Sciatic nerve (tissue), 2 donors: ENCODE data around the gene PRSS3. TPM values are rescaled to one million over a fixed set of nuclear protein-coding genes. Genes with fewer than 3 reads are reported as not detected.
"Not testable (repeated sequence)": the region's sequence is repeated elsewhere in the genome, so short reads cannot be mapped to it uniquely, and the experiment has no call there.

Experiments used
- ATAC-seq: fragments of 200-7000 bp; cut with Tn5 transposase; one replicate; pipeline ENCODE4 v1.9.1; 2020; ENCODE audit warnings: mild to moderate bottlenecking, moderate library complexity
- DNase-seq: peaks from one replicate; pipeline ENCODE4 v3.0.0-alpha.2; 2020; ENCODE audit warnings: low spot score
- intact Hi-C: fragments of 100-400 bp; cut with DNase I; formaldehyde crosslinking; loops from one replicate; pipeline ENCODE4 v1.14.2; 2022
- total RNA-seq: library from RNA; stranded (reverse); fragmentation: NEBNext Ultra II Directional; extraction: Animal tissue kit (Norgen Biotek cat#: 25700); gene quantifications from one replicate; pipeline ENCODE4 v1.2.1, GENCODE V29; 2021
- donor health status: DM: no; HTN: no; CAD: no.
- donor health status: DM: no; HTN: no; CAD: no.

The PRSS3 gene
- total RNA-seq, 1 donor from 2014 or later, result not detected

DNA sequence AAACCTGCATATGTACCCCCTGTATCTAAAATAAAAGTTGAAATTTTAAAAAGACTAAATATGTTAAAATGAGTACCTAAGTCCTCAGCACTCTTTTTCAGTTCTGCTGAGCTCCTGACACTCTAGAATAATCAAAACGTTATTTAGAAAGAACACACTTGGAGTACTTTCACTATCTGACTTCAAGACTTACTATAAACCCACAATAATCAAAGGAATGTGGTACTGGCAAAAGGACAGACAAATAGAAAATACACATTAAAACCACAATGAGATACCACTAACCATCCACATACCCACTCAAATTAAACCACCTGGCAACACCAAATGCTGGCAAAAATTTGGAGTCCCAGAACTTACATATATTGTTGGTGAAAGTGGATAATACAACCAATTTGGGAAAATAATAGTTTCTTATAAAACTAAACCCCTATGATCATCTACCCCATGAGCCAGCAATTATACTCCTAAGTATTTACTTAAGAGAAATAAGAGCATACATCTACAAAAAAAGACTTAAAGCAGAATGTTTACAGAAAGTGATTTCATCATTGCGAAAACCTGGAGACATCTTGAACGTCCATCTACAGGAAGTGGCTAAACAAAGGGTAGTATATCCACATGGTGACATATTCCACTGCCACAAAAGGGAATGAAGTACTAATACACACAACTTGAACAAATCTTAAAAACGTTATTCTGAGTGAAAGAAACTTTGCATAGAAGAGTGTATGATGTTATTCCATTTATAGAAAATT lies 12.8 kb upstream of the PRSS3 start:
- ATAC-seq (no peak), DNase-seq (no peak)
- intact Hi-C loops, result no loop called here

- DNase-seq (no peak), ATAC-seq (no peak)
- intact Hi-C loops, result no loop called here
These were observed 9.4 kb upstream of the PRSS3 start for GRCh38 chr9:33785914-33786313.

DNA sequence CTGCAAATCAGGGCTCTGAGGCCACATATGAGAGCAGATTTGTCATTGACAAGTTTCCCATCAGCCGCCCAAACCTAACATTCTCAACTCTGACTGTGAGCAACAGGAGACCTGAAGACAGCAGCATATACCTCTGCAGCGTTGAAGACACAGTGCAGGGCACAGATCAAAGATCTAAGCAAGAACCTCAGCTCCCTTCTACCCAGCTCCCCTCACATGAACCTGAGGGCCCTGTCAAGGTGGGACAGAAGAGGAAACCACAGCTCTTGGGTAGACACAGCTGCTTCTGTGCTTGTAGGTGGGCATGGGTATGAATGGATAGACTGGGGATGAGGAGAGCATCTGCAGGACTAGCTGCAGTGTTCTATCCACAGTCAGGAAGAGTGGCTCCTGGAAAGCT lies 8.7 kb upstream of the PRSS3 start:
- ATAC-seq, result no peak
- intact Hi-C loops, result no loop called here
- no peak for DNase-seq

GRCh38 chr9:33787839-33788238 lies 7.5 kb upstream of the PRSS3 start:
- DNase-seq (no peak), ATAC-seq (no peak)
- intact Hi-C loops, result no loop called here

DNA sequence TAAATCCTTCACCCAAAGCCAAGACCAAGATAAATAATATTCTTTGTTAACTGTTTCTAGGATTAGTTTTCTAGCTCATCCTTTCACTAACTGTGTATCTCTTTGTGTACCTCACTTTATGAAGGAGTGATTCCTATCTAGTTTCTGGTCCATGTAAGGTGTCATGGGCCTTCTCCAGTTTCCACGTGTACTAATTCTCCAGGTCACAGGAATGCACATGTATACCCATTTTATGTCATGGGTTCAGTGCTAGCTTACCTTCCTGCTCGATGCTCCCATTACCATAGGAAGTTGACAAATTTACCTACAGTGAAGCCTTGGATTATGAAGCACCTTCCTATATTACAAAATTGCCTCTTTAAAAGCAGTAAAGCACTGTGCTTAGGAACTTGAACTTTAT lies 5.9 kb upstream of the PRSS3 start:
- ATAC-seq, DNase-seq, intact Hi-C loops: not testable (repeated sequence)

DNA sequence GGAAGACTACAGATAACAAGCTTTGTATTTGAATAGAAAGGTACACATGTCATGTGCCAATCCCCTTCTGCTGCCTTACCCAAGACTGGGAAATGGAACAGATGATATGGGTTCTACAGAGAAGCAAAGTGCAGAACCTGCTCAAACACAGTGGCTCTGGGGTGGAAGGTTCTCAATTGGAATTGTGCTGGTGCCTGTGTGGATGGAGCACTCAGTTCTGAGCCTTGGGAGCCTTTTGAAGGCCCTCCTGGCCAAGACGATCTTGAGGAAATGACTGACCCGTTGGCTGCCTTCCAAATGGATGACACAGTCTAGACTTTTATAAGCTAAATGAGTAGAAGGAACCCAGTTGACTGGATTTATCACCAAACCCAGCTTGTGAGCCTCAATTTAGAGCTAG lies 4.2 kb upstream of the PRSS3 start:
- DNase-seq, result no peak
- ATAC-seq, result no peak
- intact Hi-C loops, result no loop called here

DNA sequence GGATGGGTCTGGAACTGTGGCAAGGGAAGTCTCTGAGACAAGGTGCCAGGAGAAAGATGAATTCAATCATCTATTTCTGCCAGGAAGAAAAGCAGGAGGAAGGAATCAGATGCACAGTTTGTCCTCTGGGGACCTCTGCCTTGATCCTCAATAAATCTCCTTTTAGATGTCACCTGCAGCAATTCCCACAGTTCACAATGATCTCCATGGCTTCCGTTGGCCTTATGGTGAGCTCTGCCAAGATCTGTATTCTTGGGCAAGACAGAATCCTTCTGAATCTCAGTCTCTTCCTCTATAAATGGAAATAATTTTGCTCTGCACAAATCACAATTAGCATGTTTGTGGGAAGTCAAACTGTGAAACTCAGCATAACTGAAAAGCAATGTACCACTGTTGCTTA lies 1.9 kb upstream of the PRSS3 start:
- intact Hi-C loops, ATAC-seq, DNase-seq: not testable (repeated sequence)

DNA sequence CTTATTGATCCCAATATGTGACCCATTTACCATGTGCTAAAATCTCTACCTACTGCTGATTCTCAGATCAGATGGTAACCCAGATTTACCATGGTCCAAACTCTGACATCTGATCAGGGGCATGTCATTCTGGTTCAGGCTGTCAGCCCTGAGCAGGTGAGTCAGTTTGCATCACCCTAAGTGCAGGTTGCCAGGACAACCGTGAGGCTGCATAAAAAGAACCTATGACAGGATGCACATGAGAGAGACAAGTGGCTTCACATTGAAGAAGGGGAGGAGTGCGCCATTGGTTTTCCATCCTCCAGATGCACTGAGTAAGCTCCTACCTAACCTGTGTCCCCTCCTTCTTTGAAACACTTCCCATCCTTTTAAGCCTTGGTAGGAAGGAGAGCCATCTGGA lies 801 bp upstream of the PRSS3 start:
- no peak for DNase-seq
- intact Hi-C loops, result no loop called here
- ATAC-seq, result no peak

DNA sequence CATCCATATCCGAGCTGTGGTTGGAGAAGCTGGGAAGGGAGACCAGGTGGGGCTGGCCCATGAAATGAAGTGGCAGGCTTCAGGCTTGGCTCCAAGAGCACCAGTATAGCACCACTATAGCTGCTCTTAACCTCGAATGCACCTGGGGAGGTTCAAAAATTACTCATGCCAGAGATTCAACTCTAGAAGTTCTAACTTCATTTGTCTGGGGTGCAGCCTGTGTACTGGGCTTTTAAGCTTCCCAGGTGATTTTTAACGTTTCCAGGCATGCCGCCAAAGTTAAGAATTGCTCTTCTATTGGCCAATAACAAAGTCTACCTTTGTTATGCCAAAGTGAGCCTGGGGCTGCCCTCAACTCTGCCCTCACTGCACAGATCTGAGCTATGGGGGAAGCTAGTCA lies 458 bp downstream of the PRSS3 start:
- no peak for DNase-seq
- ATAC-seq, result no peak
- intact Hi-C loops, result no loop called here

DNA sequence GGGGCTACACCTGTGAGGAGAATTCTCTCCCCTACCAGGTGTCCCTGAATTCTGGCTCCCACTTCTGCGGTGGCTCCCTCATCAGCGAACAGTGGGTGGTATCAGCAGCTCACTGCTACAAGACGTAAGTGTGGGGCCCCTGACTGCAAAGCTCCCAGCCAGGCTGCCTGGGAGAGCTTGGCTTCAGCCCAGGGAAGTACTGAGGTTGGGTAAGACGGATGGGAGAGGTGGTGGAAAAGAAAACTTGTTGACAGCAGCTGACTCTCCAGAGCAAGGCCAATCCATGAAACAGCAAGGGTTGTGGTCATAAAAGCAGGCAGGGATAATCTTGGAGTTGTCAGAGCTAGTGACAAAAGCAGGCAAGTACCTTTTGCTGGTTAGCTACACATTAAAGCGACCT lies 1.3 kb downstream of the PRSS3 start:
- ATAC-seq, intact Hi-C loops, DNase-seq: not testable (repeated sequence)

- intact Hi-C loops, result no loop called here
- no peak for ATAC-seq
- DNase-seq, result no peak
These were observed 2.5 kb downstream of the PRSS3 start for GRCh38 chr9:33797837-33798236.

DNA sequence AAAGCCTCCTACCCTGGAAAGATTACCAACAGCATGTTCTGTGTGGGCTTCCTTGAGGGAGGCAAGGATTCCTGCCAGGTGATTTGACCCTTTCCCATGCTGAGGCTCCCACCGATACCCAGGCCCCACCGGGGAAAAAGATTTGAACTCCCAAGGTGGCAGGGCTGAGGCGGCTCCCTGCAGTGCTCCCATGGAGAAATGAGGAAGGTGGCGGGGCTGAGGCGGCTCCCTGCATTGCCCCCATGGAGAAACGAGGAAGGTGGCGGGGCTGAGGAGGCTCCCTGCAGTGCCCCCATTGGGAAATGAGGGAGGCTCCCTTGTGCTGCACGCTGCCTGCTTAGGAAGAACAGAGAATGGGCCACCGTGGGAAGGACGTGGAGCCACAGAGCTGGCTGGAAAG lies 3.2 kb downstream of the PRSS3 start:
- ATAC-seq (no peak), DNase-seq (no peak)
- intact Hi-C loops, result no loop called here

DNA sequence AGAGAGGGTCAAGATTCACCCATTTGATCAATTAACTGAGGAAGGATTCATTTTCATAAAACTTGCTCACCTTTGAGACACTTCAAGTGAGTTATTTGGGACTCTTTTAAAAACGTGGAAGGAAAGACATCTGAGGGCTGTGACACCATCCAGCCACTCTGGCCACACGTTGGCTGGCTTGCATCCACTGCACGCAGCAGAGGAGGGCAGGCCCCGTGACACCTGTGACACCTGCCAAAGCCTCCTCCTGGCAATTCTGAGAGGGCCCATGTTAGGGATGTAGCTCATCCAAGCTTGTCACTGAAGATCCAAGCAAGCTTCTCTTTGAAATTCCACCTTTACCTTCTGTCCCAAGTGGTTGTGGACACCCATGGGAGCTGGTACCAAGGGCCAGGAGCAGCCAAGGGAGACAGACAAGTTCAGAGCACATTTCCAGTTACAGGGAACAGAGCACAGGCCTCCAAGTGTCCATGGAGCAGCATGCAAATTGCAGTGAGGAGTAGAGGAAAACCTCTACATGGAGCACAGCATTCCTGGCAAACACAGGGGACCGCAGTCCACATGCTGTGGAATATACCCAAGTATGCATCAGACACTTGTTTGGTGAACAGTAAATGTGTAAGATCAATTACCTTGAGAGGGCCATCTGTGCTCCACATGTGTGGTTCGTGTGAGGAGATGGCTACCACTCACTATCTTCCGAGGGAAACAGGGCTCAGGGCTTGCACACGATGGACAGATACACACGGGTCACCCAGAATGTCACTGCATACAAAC lies 4.8 kb downstream of the PRSS3 start:
- ATAC-seq (no peak), DNase-seq (no peak)
- intact Hi-C loops, result no loop called here

DNA sequence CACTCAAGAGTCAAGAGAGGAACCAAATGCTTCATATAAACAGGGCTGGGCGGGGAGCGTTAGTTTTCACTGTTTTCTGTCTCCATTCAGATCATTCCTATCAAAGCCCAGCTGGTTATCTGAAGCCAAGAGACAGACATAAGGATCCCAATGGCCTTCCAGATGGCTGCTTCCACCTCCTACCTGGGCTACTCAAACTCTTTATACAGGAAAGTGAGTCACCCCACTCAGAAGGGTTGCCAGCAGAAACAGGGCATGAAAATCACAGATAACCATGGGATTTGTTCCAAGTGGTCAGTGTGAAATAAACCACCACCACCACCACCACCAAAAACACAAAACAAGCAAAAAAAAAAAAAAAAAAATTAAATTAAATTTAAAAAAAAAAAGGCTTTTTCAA lies 5.5 kb downstream of the PRSS3 start:
- intact Hi-C loops, result no loop called here
- DNase-seq, result no peak
- no peak for ATAC-seq

DNA sequence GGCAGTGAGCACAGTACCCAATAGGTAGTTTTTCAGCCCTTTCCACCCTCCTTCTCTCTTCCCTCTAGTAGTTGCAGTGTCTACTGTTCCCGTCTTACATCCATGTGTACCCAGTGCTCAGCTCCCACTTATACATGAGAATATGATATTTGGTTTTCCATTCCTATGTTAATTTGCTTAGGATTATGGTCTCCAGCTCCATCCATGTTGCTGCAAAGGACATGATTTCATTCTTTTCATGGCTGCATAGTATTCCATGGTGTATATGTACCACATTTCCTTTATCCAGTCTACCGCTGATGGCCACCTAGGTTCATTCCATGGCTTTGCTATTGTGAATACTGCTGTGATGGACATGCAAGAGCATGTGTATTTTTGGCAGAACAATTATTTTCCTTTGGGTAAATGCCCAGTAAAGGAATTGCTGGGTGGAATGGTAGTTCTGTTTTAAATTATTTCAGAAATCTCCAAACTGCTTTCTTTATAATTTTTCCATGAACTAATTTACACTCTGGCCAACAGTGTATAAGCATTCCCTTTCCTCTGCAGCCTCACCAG lies 6.7 kb downstream of the PRSS3 start:
- ATAC-seq, intact Hi-C loops, DNase-seq: not testable (repeated sequence)

GRCh38 chr9:33804196-33804595 lies 8.8 kb downstream of the PRSS3 start:
- DNase-seq, intact Hi-C loops, ATAC-seq: not testable (repeated sequence)

- intact Hi-C loops, DNase-seq, ATAC-seq: not testable (repeated sequence)
These were observed 11.8 kb downstream of the PRSS3 start for GRCh38 chr9:33807156-33807555.

DNA sequence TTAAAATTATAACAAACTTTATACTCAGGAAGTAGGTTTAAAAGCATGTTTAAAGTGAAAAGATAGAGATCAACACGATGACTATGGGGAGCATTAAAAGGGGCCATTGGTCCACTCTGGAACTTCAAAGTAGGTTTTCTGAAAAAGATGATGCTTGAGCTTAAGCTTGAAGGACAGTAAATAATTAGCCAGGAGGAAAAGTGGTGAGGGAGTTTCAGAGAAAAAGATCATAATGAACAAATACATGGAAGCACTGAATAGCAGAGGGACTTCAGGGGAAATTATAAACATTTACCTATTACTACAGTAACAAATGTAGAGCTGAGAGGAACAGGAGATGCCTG lies 13.6 kb downstream of the PRSS3 start:
- ATAC-seq, DNase-seq, intact Hi-C loops: not testable (repeated sequence)

DNA sequence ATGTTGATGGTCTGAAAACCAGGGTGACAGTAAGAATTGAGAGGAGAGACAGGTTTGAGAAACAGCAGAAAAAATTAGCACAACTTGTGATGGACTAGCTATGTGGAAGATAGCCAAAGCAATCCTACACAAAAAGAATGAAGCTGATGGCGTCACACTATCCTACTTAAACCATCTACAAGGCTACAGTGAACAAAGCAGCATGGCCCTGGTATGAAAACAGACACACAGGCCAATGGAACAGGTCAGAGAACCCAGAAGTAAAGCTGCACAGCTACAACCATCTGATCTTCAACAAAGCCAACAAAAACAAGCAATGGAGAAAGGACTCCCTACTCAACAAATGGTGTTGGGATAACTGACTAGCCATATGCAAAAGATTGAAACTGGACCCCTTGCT lies 14.1 kb downstream of the PRSS3 start:
- no peak for DNase-seq
- ATAC-seq, result no peak
- intact Hi-C loops, result no loop called here
